Small intestine (tissue), 7 donors: ENCODE data around the gene RNF207. TPM values are rescaled to one million over a fixed set of nuclear protein-coding genes. Genes with fewer than 3 reads are reported as not detected.

Experiments used
- DNase-seq, 2 donors: peaks; one replicate each; pipeline versions ENCODE4 v3.0.0 to v3.0.0-alpha.2; 2013
- FAIRE-seq: peaks from 2 replicates; lab custom pipeline; 2012; peaks lifted over from hg19 to GRCh38; lab: Jason Lieb, UNC
- H3K27ac ChIP-seq, 3 donors: one replicate each; pipeline ENCODE4 v1.5.1; 2013; ENCODE audit warnings: low read length in 2 of 3, mild to moderate bottlenecking in 2 of 3, control low read depth in 1 of 3, inconsistent platforms in 1 of 3, low read depth in 1 of 3, moderate library complexity in 1 of 3
- H3K27me3 ChIP-seq, 3 donors: one replicate each; pipeline ENCODE4 v1.6.1; 2013; ENCODE audit warnings: low read length in 3 of 3, inconsistent platforms in 1 of 3; ENCODE audit not compliant: control insufficient read depth in 3 of 3, insufficient read depth in 3 of 3
- H3K36me3 ChIP-seq, 3 donors: one replicate each; pipeline ENCODE4 v1.6.1; 2013; ENCODE audit warnings: low read length in 3 of 3, inconsistent platforms in 1 of 3, low read depth in 1 of 3, mild to moderate bottlenecking in 1 of 3, moderate library complexity in 1 of 3; ENCODE audit not compliant: control insufficient read depth in 3 of 3, insufficient read depth in 2 of 3
- H3K4me1 ChIP-seq, 3 donors: one replicate each; pipeline ENCODE4 v1.6.1; 2013; ENCODE audit warnings: low read length in 2 of 3, inconsistent platforms in 1 of 3, low read depth in 1 of 3, mild to moderate bottlenecking in 1 of 3, moderate library complexity in 1 of 3; ENCODE audit not compliant: control insufficient read depth in 3 of 3, insufficient read depth in 2 of 3
- H3K4me3 ChIP-seq, 3 donors: one replicate each; pipeline ENCODE4 v1.5.1; 2013; ENCODE audit warnings: low read length in 3 of 3, control low read depth in 1 of 3, inconsistent platforms in 1 of 3, low read depth in 1 of 3, mild to moderate bottlenecking in 1 of 3, moderate library complexity in 1 of 3
- H3K9me3 ChIP-seq, 2 donors: one replicate each; pipeline ENCODE4 v1.6.1; 2013; ENCODE audit warnings: low read depth in 1 of 2, low read length in 1 of 2; ENCODE audit not compliant: control insufficient read depth in 2 of 2, insufficient read depth in 1 of 2
- WGBS, 3 donors: extraction: QIAGEN DNeasy Blood & Tissue Kit; methylation state at CpG; one replicate each; pipeline ENCODE4 v1.1.7; 2013; 5-methylcytosine and 5-hydroxymethylcytosine counted together
- polyA plus RNA-seq, 4 donors: library from polyadenylated mRNA; stranded (reverse) in 3 of 4; unstranded in 1 of 4; fragments of 200-250 nt in 3 of 4; fragments of 120-200 nt in 1 of 4; gene quantifications; one replicate each; pipeline versions ENCODE4 v1.2.1 to v1.2.3, GENCODE V29; 2013
- donor health status: healthy with polysubstance abuse.
- donor health status: control.
- donor health status: control.
- donor health status: Bipolar disorder and iron deficiency.
- donor health status: healthy.

RNF207 gene
- polyA plus RNA-seq, 4 donors = 5.1 to 40.0 (median 17.6) TPM

GRCh38 chr1:6258675-6259074, 52.8 kb downstream of the RNF207 start:
- Histone ChIP-seq H3K36me3 (peaks cover 0 to 27% (median 0%) of the 10 kb centered on the region in 3 donors), H3K4me3 (no peak overlapping the region), H3K27me3 (no peaks in the 10 kb centered on the region), H3K4me1 (peaks cover 0 to 34% (median 2%) of the 10 kb centered on the region in 3 donors), H3K27ac (no peak overlapping the region), H3K9me3 (no peaks in the 10 kb centered on the region)
- WGBS, 3 donors = 58 to 78% (median 64%) methylated on average over 10 of the region's 10 CpGs
- DNase-seq (peak in 1 of 2 donors; percentile 55), FAIRE-seq (no peak)

- 5 to 7% (median 7%) methylated on average over 28 to 46 of the region's 46 CpGs for WGBS, 3 donors
- no peaks in the 10 kb centered on the region for H3K9me3 ChIP-seq
- peaks cover 0 to 39% (median 2%) of the 10 kb centered on the region in 3 donors for H3K4me1 ChIP-seq
- peaks cover 0 to 26% (median 0%) of the 10 kb centered on the region in 3 donors for H3K36me3 ChIP-seq
- FAIRE-seq (no peak), DNase-seq (peak; percentile 87 to 96)
- H3K27me3 ChIP-seq = no peaks in the 10 kb centered on the region
- H3K4me3 ChIP-seq = peak overlapping the region; percentile 51 to 79 (median 59)
- H3K27ac ChIP-seq = peak overlapping the region in 2 of 3 donors; percentile 33 to 71
Measured at GRCh38 chr1:6259491-6260362, 53.8 kb downstream of the RNF207 start.

GRCh38 chr1:6260433-6260934, 54.6 kb downstream of the RNF207 start:
- no peaks in the 10 kb centered on the region for H3K27me3 ChIP-seq
- H3K4me3 ChIP-seq = peak overlapping the region; percentile 51 to 79 (median 59)
- WGBS, 3 donors = 0 to 1% (median 0%) methylated on average over 27 to 61 of the region's 61 CpGs
- H3K36me3 ChIP-seq = peaks cover 0 to 25% (median 1%) of the 10 kb centered on the region in 3 donors
- DNase-seq (peak in 1 of 2 donors; percentile 70), FAIRE-seq (no peak)
- H3K9me3 ChIP-seq = no peaks in the 10 kb centered on the region
- peak overlapping the region; percentile 19 to 71 (median 65) for H3K27ac ChIP-seq
- peaks cover 0 to 42% (median 2%) of the 10 kb centered on the region in 3 donors for H3K4me1 ChIP-seq

- DNase-seq = peak; percentile 58 to 80
Measured at GRCh38 chr1:6260961-6261614, 55.2 kb downstream of the RNF207 start, which contains the start of gene GPR153. Gene GPR153 (minus strand): TSS chr1:6261098. CDS start chr1:6254905, 6,193 bp downstream.

GRCh38 chr1:6261615-6261995, 55.7 kb downstream of the RNF207 start:
- FAIRE-seq (no peak), DNase-seq (peak; percentile 19 to 57)
- WGBS, 3 donors = 11 to 18% (median 16%) methylated on average over 15 of the region's 15 CpGs
- Histone ChIP-seq H3K4me1 (peaks cover 0 to 43% (median 2%) of the 10 kb centered on the region in 3 donors), H3K36me3 (peaks cover 2 to 30% (median 3%) of the 10 kb centered on the region in 3 donors), H3K27me3 (no peaks in the 10 kb centered on the region), H3K9me3 (no peaks in the 10 kb centered on the region), H3K27ac (peak overlapping the region in 1 of 3 donors; percentile 76), H3K4me3 (peak overlapping the region in 2 of 3 donors; percentile 34 to 79)

More at GRCh38 chr1:6260961-6261614, 55.2 kb downstream of the RNF207 start, which contains the start of gene GPR153:
- WGBS, 3 donors = 0 to 3% (median 1%) methylated on average over 40 to 78 of the region's 78 CpGs
- Histone ChIP-seq H3K9me3 (no peaks in the 10 kb centered on the region), H3K4me1 (peaks cover 0 to 43% (median 2%) of the 10 kb centered on the region in 3 donors), H3K4me3 (peak within 1 kb of the TSS; percentile 51 to 79 (median 59)), H3K27ac (peak within 1 kb of the TSS; percentile 19 to 76 (median 65)), H3K36me3 (peaks cover 2 to 27% (median 3%) of the 10 kb centered on the region in 3 donors), H3K27me3 (no peaks in the 10 kb centered on the region)
- FAIRE-seq = no peak

GRCh38 chr1:6262555-6263420, 56.9 kb downstream of the RNF207 start:
- no peak for FAIRE-seq
- peaks cover 0 to 43% (median 2%) of the 10 kb centered on the region in 3 donors for H3K4me1 ChIP-seq
- H3K27me3 ChIP-seq = no peaks in the 10 kb centered on the region
- no peak overlapping the region for H3K27ac ChIP-seq
- no peak overlapping the region for H3K4me3 ChIP-seq
- no peak for DNase-seq
- H3K9me3 ChIP-seq = no peaks in the 10 kb centered on the region
- H3K36me3 ChIP-seq = peaks cover 2 to 25% (median 3%) of the 10 kb centered on the region in 3 donors
- WGBS, 3 donors = 72 to 88% (median 80%) methylated on average over 23 to 25 of the region's 25 CpGs

GRCh38 chr1:6263716-6264115, 57.8 kb downstream of the RNF207 start:
- no peaks in the 10 kb centered on the region for H3K27me3 ChIP-seq
- no peak overlapping the region for H3K27ac ChIP-seq
- H3K9me3 ChIP-seq = no peaks in the 10 kb centered on the region
- peaks cover 2 to 23% (median 3%) of the 10 kb centered on the region in 3 donors for H3K36me3 ChIP-seq
- no peak for FAIRE-seq
- no peak overlapping the region for H3K4me3 ChIP-seq
- peaks cover 0 to 45% (median 1%) of the 10 kb centered on the region in 3 donors for H3K4me1 ChIP-seq
- 73 to 79% (median 78%) methylated on average over 7 of the region's 7 CpGs for WGBS, 3 donors
- no peak for DNase-seq
